NT2/D1 (cell line): ENCODE data around the gene TMEM126B.
A peak's percentile ranks its signal among the peaks of the same experiment; 100 is the strongest.
"Not testable (repeated sequence)": the region's sequence is repeated elsewhere in the genome, so short reads cannot be mapped to it uniquely, and the experiment has no call there.

Experiments
- DNase-seq: peaks from one replicate; pipeline ENCODE4 v3.0.0-alpha.2; 2011; ENCODE audit warnings: low read depth, low spot score
- H3K27me3 ChIP-seq: 2 replicates; pipeline ENCODE4 v1.6.0; 2011; ENCODE audit warnings: mild to moderate bottlenecking; ENCODE audit not compliant: insufficient read length, insufficient read depth
- H3K36me3 ChIP-seq: 2 replicates; pipeline ENCODE4 v1.6.1; 2011; ENCODE audit warnings: mild to moderate bottlenecking, low read length, mixed read lengths; ENCODE audit not compliant: insufficient read depth, insufficient read length
- H3K4me1 ChIP-seq: 2 replicates; pipeline ENCODE4 v1.5.1; 2011; ENCODE audit not compliant: insufficient read depth, insufficient read length
- H3K4me3 ChIP-seq: 2 replicates; pipeline ENCODE4 v1.5.1; 2011; ENCODE audit warnings: low read depth; ENCODE audit not compliant: insufficient read length
- H3K9ac ChIP-seq: 2 replicates; pipeline ENCODE4 v1.6.0; 2011; ENCODE audit warnings: low read depth; ENCODE audit not compliant: insufficient read length
- H3K9me3 ChIP-seq: 2 replicates; pipeline ENCODE4 v1.5.1; 2011; ENCODE audit warnings: mild to moderate bottlenecking, low read length; ENCODE audit not compliant: insufficient read depth
- SUZ12 ChIP-seq: IDR thresholded peaks from 2 replicates; pipeline ENCODE4 v1.6.1; 2011; ENCODE audit not compliant: insufficient read length, insufficient read depth; ENCODE audit errors: extremely low read depth
- YY1 ChIP-seq: IDR thresholded peaks from 2 replicates; pipeline ENCODE4 v1.6.1; 2011; ENCODE audit not compliant: insufficient read length, insufficient read depth
- ZNF274 ChIP-seq: IDR thresholded peaks from 2 replicates; pipeline ENCODE4 v1.6.1; 2011; ENCODE audit warnings: mild to moderate bottlenecking, low read depth, low read length

Gene TMEM126B

DNA sequence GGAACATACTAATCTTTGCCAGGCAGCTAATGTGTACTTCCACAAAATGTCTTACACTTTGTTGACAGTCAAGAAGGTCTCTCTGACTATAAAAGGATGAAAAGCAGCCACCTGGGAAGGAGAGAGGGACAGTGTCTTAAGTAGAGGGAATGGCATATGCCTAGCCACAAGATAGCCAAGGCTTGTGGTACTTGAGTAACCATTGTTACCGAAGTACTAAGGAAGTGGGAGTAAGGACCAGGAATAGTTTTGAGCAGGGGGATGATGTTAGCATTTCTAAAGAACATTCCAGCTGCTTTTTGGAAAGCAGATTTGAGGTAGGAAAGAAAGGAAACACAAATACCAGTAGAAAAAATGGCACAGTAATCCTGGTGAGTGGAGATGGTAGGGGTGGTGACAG, 22.7 kb downstream of the TMEM126B start:
- H3K4me1 ChIP-seq = no peaks in the 10 kb centered on the region
- TF ChIP-seq SUZ12 = no peak
- no peak for TF ChIP-seq ZNF274
- no peak for TF ChIP-seq YY1
- no peak for DNase-seq
- no peak overlapping the region for H3K9ac ChIP-seq
- peaks cover 7% of the 10 kb centered on the region for H3K36me3 ChIP-seq
- no peak overlapping the region for H3K4me3 ChIP-seq
- H3K27me3 ChIP-seq = no peaks in the 10 kb centered on the region
- no peaks in the 10 kb centered on the region for H3K9me3 ChIP-seq

DNA sequence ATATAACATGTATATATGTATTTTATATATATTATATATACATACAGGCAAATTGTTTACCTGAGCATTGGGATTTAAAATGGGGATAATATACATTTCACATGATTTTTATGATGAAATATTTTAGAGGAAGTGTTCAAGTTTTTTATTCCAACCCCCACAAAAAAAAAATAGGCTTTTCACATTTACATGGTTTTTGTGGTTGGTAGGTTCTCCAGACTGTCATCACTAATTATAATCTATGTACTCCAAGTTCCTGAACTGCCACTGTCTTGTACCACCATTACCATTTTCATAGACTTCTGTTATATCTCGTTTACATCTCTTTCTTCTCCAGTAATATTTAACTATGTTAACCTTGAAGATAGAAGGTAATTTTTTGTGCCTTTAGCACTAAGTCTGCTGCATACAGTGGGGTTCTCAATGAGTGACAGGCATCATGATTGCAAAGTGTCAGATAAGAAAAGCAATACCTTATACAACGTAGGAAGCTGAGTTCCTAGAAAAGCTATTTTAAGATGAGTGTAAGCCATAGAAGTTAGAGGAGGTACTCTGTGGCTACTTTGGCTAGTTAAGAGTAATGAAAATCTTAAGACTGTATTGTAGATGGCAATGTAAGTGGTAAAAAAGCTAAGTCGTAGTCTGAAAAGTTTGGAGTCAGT, 24.5 kb downstream of the TMEM126B start:
- Histone ChIP-seq H3K36me3 (peaks cover 25% of the 10 kb centered on the region), H3K4me3 (no peak overlapping the region), H3K9me3 (no peaks in the 10 kb centered on the region), H3K27me3 (no peaks in the 10 kb centered on the region), H3K9ac (no peak overlapping the region), H3K4me1 (no peaks in the 10 kb centered on the region)
- no peak for DNase-seq
- TF ChIP-seq SUZ12 (no peak), ZNF274 (no peak), YY1 (no peak)

DNA sequence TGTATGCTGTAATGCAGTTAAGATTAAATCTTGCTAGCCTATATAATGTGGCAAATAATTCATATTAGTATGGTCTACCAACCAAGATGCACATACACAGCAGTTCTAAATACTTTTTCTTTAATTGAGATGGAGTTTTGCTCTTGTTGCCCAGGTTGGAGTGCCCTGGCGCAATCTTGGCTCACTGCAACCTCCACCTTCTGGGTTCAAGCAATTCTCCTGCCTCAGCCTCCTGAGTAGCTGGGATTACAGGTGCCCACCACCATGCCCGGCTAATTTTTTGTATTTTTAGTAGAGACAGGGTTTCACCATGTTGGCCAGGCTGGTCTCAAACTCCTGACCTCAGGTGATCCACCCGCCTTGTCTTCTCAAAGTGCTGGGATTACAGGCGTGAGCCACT, 25.9 kb downstream of the TMEM126B start:
- not testable (repeated sequence) for H3K4me1 ChIP-seq, H3K9me3 ChIP-seq, H3K27me3 ChIP-seq, H3K9ac ChIP-seq, DNase-seq, H3K4me3 ChIP-seq
- peaks cover 39% of the 10 kb centered on the region for H3K36me3 ChIP-seq

DNA sequence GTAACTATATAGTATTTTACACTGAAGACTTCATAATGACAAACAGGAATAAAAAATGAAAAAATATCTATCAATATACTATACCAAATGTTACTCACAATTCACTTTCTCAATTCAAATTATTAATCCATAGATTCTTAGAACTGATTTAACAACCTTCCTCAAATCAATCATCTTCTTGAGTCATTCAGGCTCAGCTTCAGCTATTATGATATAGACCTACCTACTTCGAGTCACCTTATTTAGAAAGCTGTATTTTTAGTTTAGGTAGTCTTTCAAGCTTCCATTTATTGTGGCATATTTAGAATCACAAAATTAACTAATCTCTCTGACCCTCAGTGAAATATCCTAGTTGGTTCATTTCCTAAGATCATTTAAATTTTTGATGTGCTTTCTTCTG, 28.4 kb downstream of the TMEM126B start:
- H3K4me1 ChIP-seq = no peaks in the 10 kb centered on the region
- H3K27me3 ChIP-seq = no peaks in the 10 kb centered on the region
- DNase-seq = no peak
- no peak overlapping the region for H3K4me3 ChIP-seq
- H3K9me3 ChIP-seq = no peaks in the 10 kb centered on the region
- H3K9ac ChIP-seq = no peak overlapping the region
- TF ChIP-seq ZNF274 (no peak), YY1 (no peak), SUZ12 (no peak)
- H3K36me3 ChIP-seq = peaks cover 54% of the 10 kb centered on the region

DNA sequence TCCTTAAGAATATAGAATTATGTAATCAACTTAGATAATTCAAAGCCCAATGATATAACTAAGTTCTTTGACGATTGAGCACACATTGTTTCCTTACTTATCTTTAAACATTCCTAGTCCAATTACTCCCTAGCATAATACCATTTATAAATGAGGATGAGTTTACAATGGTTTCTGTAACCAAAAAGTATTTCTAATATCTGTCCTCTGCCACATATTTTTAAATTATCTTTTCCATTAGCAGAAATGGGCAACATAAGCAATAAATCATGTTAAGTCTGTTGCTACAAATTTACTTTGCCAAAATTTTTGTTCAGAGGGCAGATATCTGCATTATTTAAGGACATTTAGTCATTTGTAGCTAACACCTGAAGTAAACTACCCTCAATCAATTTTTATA, 29.8 kb downstream of the TMEM126B start:
- H3K27me3 ChIP-seq = no peaks in the 10 kb centered on the region
- H3K9me3 ChIP-seq = no peaks in the 10 kb centered on the region
- H3K4me1 ChIP-seq = no peaks in the 10 kb centered on the region
- H3K36me3 ChIP-seq = peaks cover 65% of the 10 kb centered on the region
- no peak overlapping the region for H3K9ac ChIP-seq
- no peak for DNase-seq
- H3K4me3 ChIP-seq = no peak overlapping the region
- TF ChIP-seq SUZ12 = no peak
- no peak for TF ChIP-seq ZNF274
- no peak for TF ChIP-seq YY1

DNA sequence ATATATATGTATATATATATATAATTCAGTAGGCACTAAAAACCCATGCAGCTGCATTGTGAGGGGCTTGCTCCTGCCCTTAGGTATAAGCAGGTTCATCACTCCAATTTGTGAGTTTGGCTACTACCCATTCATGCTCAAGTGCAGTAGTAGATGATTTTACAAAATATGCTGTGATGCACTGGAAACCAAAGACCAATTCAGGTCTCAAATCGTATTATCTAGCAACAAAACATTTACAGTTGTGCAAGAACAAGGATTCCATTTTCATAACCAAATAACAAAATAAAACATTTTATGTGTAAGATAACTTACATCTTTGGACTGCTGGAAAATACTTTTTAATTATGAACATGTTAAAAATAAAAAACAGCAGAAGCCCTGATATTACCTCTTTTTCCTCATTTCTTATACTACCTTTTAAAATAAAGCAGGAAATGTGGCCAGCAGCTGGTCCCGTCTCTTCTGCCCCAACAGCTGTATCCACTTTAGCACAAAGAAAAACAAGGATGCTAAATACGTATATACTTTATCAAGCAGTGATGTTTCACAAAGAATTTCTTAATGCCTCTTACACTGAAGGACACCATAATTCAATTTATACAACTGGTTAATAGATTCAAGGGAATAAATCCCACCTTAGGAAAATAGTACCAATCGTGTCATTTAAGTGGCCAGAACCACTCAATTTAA, 33.7 kb downstream of the TMEM126B start:
- H3K36me3 ChIP-seq = peaks cover 60% of the 10 kb centered on the region
- DNase-seq = no peak

DNA sequence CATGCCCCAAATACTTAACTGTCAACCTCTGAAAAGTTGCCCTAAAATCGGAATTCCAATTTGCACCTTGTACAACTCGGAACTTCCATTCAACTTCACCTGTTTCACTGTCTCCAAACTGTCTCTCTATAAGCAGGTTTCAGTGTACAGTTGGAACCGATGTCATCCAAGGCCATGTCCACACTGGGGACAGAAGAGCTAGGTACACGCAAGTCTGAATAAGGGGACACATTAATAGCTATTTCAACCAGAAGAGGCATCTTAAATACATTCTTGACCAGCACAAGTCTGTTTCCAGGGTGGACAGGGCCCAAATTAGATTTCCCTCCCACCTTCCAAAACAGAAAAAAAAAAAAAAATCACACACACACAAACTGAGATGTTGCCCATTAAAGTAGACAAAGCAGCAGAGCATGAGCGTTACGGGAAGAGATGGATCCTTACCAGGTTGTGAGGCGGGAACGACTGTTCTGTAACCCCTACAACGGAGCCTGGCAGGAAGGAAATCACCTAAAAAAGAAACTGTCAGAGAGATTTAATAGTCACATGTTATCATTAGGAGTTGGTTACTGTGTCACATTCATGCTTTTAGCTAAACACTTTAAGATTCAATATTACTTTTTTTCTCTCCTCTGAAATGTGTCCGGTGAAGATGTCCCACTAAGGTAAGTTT, 34.8 kb downstream of the TMEM126B start:
- peaks cover 50% of the 10 kb centered on the region for H3K36me3 ChIP-seq
- no peak for DNase-seq
- peak overlapping the region; percentile 97 for H3K9ac ChIP-seq
- no peaks in the 10 kb centered on the region for H3K27me3 ChIP-seq
- H3K9me3 ChIP-seq = no peaks in the 10 kb centered on the region
- no peaks in the 10 kb centered on the region for H3K4me1 ChIP-seq
- no peak for TF ChIP-seq YY1
- TF ChIP-seq ZNF274 = no peak
- TF ChIP-seq SUZ12 = no peak
- peak overlapping the region; percentile 83 for H3K4me3 ChIP-seq

More for the DNA sequence above, 33.7 kb downstream of the TMEM126B start:
- Histone ChIP-seq H3K9me3 (no peaks in the 10 kb centered on the region), H3K27me3 (no peaks in the 10 kb centered on the region), H3K9ac (no peak overlapping the region), H3K4me1 (no peaks in the 10 kb centered on the region), H3K4me3 (peak overlapping the region; percentile 83)
- no peak for TF ChIP-seq YY1
- no peak for TF ChIP-seq SUZ12
- no peak for TF ChIP-seq ZNF274
